ENCODE measurements around the gene TRIP13.
"Not testable (repeated sequence)": the region's sequence is repeated elsewhere in the genome, so short reads cannot be mapped to it uniquely, and the experiment has no call there.

The TRIP13 gene

DNA sequence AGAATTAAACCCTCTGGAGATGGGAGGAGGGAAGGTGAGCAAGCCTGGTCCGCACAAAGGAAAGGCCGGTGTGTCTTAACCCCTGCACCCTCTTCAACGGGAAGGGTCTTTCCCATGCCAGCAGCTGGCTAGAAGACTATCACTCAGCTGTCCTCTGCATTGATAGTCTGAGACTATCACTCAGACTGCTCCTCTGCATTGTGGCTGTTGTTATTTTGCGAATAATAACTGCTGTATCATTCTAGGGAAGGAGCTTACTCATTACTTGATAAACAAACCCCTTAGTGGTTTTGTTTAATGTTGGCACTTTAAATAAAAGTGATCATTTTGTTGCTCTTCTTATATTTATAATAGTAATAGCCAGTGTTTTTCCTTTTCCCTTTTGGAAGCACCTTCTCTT lies 8.1 kb downstream of the TRIP13 start:
- DNase-seq: no peak

GRCh38 chr5:902129-902916 lies 9.6 kb downstream of the TRIP13 start:
- no peak for DNase-seq

DNA sequence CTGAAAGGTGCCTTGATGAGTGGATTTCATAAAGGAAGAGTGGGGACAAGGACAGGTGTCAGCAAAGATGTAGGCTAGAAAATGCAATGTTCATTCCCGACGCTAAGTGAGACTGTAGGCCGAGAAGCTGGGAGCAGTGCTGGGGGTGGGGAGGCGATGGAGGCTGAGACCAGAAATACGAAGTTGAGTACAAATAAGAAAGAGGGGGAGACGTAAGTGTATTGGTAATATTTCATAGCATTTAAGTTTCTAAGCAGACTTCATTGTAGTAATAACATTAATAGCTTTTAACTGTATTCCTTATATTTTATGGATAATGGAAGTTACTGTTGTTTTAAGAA lies 11.0 kb downstream of the TRIP13 start:
- DNase-seq: no peak

- no peak for DNase-seq
Observed at GRCh38 chr5:905139-905642, 12.5 kb downstream of the TRIP13 start.

DNA sequence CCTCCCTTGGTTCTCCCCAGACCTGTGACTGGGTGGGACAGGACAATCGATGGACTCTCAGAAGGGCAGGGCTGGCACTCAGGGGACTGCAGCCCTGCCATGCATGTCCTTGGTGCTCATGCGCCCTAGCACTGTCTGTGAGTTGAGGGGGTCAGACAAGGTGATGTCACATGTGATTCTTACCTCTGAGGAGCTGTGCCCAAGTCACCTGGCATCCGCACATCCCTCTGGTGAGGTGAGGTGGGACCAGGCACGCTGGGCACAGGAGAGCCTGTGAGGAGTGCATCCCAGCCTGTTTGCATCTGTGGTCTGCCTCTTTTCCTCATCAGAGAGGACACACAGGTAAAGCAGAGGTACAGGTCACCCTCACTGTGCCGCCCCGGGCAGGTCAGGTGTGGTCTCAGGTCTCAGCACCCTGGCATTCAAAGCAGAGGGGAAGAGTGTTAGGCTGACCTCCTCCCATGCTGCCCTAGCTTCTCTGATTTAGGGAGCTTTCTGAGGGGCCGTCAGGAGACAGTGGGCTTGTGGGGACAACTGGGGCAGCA lies 14.8 kb downstream of the TRIP13 start:
- no peak for DNase-seq

- no peak for DNase-seq
Observed at GRCh38 chr5:908172-908571, 15.5 kb downstream of the TRIP13 start.

- no peak for DNase-seq
Observed at GRCh38 chr5:909086-909485, 16.4 kb downstream of the TRIP13 start.

- no peak for DNase-seq
Observed at GRCh38 chr5:909994-910768, 17.5 kb downstream of the TRIP13 start.

GRCh38 chr5:910769-911160 lies 18.1 kb downstream of the TRIP13 start:
- no peak for DNase-seq

DNA sequence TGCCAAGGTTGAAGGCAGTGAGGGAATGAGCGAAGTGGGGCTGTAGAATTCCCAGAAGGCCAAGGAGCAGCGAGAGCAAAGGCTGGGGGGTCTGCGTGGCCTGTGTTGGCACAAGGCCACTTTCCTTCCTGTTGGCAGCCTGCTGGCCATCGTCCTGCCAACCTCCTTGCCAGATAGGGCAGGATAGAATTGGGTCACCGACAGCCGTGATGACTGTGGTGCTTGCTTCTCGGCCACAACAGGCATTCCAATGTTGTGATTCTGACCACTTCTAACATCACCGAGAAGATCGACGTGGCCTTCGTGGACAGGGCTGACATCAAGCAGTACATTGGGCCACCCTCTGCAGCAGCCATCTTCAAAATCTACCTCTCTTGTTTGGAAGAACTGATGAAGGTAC lies 18.9 kb downstream of the TRIP13 start:
- DNase-seq: no peak

GRCh38 chr5:912280-913091 lies 19.8 kb downstream of the TRIP13 start:
- DNase-seq: peak; percentile 59 to 68

GRCh38 chr5:914174-914573 lies 21.5 kb downstream of the TRIP13 start:
- DNase-seq: no peak

DNA sequence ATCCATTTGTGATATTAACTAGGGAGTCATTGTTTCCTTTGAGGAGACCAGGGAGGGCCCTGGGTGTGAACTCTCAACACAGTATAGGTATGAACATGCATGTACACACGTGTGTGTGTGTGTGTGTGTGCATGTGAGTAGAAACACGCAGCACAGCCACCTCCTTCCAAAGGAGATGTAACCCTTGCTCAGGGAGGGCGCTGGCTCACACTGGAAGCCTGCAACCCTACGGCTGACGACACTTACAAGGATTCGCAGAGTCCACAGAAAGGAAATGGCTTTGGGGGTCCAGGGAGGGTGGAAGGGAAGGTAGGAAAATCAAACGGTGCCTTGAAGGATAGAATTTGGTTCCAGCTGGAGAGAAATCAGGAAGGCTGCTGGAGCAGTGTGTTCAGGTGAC lies 21.9 kb downstream of the TRIP13 start:
- DNase-seq: no peak

DNA sequence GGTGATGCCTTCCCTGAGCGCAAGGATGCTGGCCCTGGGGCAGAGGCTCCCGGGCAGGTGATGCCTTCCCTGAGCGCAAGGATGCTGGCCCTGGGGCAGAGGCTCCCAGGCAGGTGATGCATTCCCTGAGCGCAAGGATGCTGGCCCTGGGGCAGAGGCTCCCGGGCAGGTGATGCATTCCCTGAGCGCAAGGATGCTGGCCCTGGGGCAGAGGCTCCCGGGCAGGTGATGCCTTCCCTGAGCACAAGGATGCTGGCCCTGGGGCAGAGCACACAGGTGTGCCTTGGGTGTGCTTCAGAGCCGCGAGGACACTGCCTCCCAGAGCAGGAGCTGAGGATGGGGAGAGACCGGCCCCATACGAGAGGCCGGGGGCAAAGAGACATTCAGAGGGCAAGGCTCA lies 22.7 kb downstream of the TRIP13 start:
- DNase-seq: not testable (repeated sequence)

DNA sequence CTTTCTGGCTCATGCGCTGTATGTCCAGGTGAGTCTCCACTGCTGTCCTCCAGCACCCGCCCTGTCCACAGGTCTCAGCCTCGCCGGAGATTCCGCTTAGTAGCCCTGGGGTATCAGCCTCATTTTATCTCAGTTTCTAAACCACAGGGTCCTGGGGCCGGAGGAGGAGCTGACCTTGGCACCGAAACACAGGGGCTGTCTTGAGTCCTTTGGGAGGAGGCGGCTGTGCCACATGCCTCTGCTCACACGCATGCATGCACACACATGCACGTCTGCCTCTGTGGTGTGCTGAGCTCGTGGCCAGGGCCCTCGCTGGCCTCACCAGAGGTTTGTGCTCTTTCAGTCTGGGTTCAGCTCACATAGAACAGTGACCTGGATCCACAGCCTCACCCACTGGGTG lies 23.3 kb downstream of the TRIP13 start:
- DNase-seq: no peak

GRCh38 chr5:916441-917293 lies 24.0 kb downstream of the TRIP13 start:
- no peak for DNase-seq

DNA sequence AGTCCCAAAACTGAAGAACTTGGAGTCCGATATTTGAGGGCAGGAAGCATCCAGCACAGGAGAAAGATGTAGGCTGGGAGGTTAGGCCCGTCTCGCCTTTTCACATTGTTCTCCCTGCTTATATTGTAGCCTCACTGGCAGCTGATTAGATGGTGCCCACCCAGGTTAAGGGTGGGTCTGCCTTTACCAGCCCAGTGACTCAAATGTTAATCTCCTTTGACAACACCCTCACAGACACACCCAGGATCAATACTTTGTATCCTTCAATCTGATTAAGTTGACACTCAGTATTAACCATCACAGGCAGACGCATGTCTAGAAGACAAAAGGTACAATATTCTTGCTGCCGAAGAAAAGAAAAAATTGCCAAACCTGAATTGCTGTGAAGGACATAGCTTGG lies 26.0 kb downstream of the TRIP13 start:
- not testable (repeated sequence) for DNase-seq

DNA sequence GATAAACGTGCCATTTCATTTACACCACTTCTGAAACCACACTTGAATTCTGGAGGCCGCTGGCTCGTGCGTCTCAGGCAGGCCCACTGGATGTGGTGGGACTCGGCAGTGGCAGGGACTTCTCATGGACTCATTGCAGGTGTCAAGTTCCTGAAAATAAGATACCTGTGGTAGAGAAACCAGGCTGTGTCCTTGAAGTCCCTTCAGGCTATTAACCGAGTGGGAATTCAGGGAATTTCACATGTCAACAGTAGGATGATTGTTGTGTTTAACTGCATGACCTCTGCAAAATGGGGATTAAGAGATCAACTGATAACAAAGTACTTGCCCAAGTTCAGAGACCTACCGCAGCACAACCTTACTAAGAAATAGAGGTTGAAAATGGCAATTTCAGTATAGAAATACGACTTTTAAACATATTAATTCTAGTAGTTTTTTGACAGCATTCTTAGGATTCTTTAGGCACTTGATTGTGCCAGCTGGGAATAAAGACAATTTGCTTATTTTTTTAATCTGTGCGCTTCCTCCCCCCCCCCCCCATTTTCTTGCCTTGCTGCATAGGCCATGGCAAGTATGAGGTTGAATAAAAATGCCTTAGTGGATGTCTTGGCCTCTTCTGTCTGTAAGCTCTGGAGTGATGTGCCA lies 26.8 kb downstream of the TRIP13 start:
- DNase-seq: no peak

GRCh38 chr5:920321-920720 lies 27.6 kb downstream of the TRIP13 start:
- DNase-seq: no peak

DNA sequence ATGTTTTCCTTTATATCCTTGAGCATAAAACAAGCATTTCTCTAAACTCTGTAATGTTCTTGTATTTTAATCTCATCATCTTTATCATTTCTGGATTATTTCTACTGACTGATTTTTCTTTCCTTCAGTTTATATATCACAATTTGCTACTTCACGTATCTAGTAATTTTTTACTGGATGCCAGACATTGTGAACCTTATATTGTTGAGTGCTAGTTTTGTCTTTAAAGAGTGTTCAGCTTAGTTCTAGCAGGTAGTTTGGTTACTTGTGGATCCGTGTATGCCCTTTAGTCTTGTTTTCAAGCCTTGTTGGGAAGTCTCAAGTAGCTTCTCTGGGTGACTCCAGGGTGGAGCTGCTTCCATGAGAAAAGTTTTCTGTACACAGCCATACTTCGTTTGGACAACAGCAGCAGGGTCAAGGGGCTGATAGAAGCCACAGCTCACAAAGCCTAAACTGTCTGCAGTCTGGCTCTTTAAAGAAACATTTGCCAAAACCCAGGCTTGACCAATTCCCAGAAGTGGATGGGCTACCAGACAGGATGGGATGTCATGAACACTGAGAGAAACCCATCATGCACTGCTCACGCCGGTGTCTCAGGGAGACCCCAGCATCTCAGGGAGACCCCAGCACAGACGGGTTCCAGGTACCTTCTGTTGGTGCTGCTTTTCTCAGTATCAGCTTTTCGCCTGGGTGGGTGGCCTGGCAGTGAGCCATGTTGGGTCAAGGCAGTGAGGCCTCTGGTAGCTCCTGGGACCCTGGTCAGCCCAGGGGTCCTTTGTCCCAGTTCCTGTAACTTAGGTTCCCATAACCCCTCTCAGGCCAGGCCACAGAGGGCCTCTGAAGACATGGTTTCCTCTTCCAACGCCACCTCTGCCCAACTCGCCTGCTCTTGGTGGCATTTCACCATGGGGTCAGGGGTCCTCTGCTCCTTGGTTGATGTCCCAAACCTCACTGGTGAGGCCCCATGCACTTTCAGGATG lies 29.1 kb downstream of the TRIP13 start:
- DNase-seq: no peak
